Keratinocyte (primary cell): Measurements from ENCODE around the gene UGT1A10.

Experiments used
- EZH2 ChIP-seq: IDR thresholded peaks from one replicate; pipeline ENCODE4 v1.6.1; 2012; ENCODE audit warnings: inconsistent platforms, mild to moderate bottlenecking, low read length, moderate library complexity
- TF ChIP-seq, protein P1 (sequence below), 3 experiments: IDR thresholded peaks in 1 of 3; conservative IDR thresholded peaks in 1 of 3; optimal IDR thresholded peaks in 1 of 3; 2 replicates in 2 of 3; 3 replicates in 1 of 3; pipeline versions ENCODE3 to v1.5.1; 2011; ENCODE audit warnings: low read length in 3 of 3, mild to moderate bottlenecking in 3 of 3, moderate library complexity in 2 of 3, control low read depth in 1 of 3, inconsistent platforms in 1 of 3; ENCODE audit not compliant: insufficient read depth in 2 of 3; ENCODE audit errors: extremely low read depth in 1 of 3

DNA sequence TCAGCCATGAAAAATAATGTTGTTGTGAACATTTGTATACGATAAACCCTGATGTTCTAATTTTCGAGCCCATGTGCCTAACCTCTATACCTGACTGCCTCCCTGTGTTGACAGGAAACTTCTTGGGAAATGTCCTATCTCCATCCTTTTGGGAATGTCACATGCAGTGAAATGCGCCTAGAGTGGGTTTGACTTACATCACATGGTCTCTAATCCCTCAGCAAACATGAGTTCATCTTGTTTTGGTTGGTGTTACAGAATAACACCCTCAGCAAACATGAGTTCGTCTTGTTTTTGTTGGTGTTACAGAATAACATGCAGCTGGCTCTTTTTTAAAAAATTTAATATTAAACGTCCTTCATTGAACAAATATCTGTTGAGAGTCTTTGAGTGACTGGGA lies 52.1 kb downstream of the UGT1A10 start:
- TF ChIP-seq, protein P1, sequence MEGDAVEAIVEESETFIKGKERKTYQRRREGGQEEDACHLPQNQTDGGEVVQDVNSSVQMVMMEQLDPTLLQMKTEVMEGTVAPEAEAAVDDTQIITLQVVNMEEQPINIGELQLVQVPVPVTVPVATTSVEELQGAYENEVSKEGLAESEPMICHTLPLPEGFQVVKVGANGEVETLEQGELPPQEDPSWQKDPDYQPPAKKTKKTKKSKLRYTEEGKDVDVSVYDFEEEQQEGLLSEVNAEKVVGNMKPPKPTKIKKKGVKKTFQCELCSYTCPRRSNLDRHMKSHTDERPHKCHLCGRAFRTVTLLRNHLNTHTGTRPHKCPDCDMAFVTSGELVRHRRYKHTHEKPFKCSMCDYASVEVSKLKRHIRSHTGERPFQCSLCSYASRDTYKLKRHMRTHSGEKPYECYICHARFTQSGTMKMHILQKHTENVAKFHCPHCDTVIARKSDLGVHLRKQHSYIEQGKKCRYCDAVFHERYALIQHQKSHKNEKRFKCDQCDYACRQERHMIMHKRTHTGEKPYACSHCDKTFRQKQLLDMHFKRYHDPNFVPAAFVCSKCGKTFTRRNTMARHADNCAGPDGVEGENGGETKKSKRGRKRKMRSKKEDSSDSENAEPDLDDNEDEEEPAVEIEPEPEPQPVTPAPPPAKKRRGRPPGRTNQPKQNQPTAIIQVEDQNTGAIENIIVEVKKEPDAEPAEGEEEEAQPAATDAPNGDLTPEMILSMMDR (optimal IDR thresholded peaks at IDR 0.05 in 1 of 3, IDR thresholded peaks at IDR 0.05 in 1 of 3, conservative IDR thresholded peaks at IDR 0.05 in 1 of 3; ENCODE audit: extremely low read depth in 1 of 3, insufficient read depth in 2 of 3, low read length in 3 of 3): no peak
- TF ChIP-seq EZH2: no peak
